CD4-positive, alpha-beta T cell treated with Interleukin-21 for 1 hour (primary cell): Measurements from ENCODE around the gene PLEKHM2.

Experiments
- DNase-seq: peaks from one replicate; pipeline ENCODE4 v3.0.0-alpha.2; 2020

The PLEKHM2 gene

GRCh38 chr1:15702722-15703550, 18.8 kb downstream of the PLEKHM2 start:
- DNase-seq = no peak

DNA sequence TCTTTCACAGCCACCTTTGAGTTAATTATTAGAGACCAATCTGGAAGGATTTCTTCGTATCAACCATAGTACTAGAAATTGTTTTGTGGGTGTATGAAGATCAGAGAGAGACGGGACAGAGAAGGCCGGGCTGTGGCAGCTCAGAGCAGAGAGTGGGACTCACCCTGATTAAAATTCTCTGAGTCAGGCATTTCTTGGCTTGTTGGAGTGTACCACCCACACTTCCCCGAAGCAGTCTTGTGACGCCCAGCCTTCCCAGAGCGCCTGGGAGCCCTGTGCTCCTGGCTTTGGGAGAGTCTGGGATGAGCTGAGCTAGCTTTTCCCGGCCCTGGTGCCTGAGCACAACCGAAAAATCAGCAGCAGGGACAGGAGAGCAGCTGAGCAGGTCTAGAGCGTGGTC, 19.4 kb downstream of the PLEKHM2 start:
- no peak for DNase-seq

GRCh38 chr1:15704526-15705183, 20.5 kb downstream of the PLEKHM2 start:
- no peak for DNase-seq

DNA sequence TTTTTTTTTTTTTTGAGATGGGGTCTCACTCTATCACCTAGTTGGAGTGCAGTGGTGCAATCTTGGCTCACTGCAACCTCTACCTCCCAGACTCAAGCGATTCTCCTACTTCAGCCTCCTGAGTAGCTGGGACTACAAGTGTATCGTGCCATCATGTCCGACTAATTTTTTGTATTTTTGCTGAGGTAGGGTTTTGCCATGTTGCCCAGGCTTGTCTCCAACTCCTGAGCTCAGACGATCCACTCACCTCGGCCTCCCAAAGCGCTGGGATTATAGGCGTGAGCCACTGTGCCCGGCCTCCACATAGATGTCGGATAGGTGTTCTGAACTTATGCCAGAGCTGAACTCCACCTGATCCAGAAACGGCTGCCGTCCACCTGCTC, 21.1 kb downstream of the PLEKHM2 start:
- DNase-seq = no peak

- DNase-seq = no peak
Measured at GRCh38 chr1:15706751-15707150, 22.6 kb downstream of the PLEKHM2 start.

- no peak for DNase-seq
Measured at GRCh38 chr1:15707239-15707925, 23.3 kb downstream of the PLEKHM2 start.

DNA sequence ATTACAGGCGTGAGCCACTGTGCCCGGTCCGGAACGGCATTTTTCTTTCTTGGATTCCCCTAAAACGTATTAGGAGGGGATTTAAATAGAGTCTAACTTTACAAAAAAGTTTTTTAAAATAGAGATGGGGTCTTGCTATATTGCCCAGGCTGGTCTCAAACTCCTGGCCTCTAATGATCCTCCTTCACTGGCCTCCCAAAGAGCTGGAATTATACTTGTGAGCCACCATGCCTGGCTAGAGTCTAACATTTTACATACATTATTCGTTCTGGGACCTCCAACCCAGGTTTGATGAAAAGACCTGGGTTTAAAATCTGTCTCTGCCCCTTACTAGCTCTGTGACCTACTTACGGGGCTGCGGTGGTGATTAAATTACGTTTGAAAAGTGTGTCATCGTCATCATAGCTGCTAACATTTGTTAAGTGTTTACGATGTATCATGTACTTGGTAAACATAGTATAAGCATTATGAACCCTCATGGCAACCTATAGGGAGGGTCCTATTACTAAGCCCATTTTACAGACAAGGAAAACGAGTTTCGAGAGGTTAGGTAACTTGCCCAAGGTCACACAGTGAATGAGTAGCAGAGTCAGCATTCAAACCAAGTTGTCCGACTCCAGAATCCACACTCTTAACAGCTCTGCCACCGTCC, 24.5 kb downstream of the PLEKHM2 start:
- DNase-seq = no peak

DNA sequence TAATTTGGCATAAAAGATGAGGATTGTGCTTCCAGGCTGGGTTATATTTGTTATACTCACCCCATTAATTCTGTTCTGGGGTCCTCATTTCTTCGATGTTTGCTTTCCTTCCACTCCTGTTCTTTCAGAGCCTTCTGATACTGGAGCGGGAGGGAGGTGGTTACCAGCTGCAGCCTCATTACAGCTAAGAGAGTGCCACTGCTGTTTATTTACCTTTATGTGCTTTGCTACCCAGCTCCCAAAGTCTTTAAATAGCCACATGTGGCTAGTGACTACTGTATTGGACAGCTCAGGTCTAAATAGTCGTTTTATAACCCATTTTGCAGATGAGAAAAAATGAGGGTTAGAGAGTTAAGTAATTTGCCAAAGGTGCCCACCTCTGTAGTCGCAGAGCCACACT, 25.1 kb downstream of the PLEKHM2 start:
- no peak for DNase-seq

- no peak for DNase-seq
Measured at GRCh38 chr1:15712168-15712567, 28.0 kb downstream of the PLEKHM2 start.

DNA sequence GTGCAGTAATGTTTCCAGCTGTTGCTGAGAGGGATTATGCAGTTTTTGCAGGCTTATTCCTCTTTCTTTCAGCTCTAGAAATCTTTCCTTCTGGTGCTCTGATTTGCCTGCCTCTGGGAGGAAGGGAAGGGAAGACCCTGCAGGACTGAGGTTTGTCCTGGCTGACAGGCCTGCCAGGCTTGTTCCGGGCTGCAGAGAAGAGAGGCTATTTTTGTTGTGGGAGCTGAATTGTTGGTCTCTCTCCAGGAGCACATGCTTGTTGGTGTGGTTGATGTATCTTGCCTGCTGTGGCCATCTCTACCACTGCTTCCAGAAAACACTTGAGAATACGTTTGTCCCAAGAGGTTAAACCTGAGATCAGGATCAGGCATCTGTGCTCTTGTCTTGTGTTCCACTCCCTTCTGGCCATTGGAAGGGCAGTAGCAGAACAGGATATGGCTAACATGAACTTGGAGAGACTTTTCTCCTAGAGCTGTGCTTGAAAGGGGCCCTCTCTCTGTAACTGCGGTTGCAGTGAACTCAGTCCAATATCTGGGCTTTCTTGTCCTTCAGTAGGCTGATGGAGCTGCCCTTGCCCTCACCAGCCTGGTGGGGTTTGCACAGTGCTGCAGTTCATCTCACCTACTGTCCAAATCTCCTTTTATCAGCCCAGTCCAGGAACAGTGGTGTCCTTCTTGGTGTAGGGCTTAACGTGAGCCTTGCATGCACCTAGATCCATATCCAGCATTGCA, 30.5 kb downstream of the PLEKHM2 start:
- DNase-seq = no peak

- DNase-seq = no peak
Measured at GRCh38 chr1:15717418-15718125, 33.5 kb downstream of the PLEKHM2 start.

DNA sequence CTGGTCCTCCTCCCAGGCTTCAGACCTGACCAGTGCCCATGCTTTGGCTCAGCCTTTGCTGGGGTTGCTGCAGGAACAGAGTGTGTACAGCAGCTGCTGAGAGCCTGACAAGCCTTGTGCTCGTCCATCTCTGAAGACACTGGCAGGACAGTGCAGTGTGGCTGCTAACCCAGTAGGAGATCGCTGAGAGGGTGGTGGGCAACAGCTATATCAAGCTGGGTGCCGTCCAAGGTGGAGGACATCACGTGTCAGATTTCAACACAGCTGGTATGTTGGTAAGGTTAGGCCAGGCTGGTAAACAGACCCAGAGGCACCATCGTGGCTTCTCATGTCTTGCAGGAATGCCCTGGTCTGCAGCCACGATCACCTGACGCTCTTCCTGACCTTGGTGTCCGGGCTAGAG, 34.1 kb downstream of the PLEKHM2 start:
- no peak for DNase-seq

- DNase-seq = no peak
Measured at GRCh38 chr1:15719381-15720120, 35.4 kb downstream of the PLEKHM2 start.

DNA sequence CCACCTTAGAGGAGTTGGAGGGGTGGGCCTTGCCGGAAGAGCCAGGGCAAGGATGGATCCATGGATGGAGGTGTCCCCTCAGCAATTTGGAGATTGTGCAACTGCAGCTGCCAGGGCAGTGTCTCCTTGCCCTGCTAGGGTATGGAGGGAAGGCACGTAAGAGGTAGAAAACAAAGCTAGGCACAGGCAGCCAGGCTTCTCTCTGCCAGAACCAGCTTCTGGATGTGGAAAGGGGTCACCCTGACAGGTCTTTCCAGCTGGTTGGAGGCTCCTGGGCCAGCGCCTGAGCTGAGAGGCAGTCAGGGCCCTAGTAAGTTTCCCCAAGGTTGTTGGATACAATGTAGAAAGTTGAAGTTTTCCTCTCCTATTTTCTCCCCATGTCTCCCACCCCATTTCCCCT, 36.7 kb downstream of the PLEKHM2 start:
- DNase-seq = no peak

DNA sequence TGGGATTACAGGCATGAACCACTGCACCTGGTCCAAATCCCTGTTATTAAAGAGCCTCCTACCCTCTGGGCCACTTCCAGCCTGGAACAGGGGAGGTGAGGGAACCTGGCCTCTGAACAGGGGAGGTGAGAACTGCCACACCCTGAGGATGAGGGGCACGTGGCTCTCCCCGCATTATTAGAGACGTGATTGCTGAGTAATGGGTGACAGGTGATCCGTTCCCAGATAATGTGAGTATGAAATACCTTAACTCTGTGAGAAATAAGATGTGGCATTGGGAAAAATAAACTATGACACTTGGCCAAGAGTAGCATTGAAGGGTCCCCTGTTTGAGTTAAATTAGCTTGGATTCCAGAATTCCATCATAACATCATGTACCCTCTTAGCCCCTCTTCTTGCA, 38.3 kb downstream of the PLEKHM2 start:
- no peak for DNase-seq

GRCh38 chr1:15722836-15723532, 38.9 kb downstream of the PLEKHM2 start:
- no peak for DNase-seq

GRCh38 chr1:15723631-15724246, 39.6 kb downstream of the PLEKHM2 start:
- DNase-seq = no peak

DNA sequence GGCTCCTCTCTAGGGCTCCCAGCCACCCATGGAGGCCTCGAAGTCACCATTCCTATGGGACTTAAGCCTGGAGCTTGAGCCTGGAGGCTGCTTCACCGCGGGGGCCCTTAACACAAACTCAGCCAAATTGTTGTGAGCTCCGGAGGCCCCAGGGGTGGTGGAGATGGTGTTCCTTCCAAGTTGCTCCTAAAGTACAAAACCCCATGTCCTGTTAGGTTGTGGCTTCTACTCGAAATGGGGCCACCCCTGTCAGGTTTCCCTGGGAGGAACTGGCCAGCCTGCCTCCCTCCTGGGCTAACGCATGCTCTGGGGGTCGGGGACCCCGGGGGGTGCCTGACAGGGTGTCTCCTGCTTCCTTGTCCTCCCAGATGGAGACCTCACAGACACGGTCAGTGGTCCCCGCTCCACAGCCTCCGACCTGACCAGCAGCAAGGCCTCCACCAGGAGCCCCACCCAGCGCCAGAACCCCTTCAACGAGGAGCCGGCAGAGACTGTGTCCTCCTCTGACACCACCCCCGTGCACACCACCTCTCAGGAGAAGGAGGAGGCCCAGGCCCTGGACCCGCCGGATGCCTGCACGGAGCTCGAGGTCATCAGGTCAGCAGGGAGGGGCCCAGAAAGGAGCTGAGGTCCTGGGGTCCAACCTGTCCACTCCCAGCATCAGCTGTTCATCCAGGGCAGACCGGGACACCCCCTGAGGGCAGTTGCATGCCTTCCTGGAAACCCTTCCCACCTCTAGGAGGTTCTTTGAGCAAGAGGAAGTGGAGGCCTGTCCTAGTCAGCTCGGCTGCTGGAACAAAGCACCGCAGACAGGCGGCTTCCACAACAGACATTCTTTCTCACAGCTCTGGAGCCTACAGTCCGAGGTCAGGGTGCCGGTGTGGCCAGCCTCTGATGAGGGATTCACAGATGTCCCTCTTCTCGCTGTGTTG, 41.1 kb downstream of the PLEKHM2 start:
- DNase-seq = no peak

GRCh38 chr1:15726508-15726907, 42.4 kb downstream of the PLEKHM2 start:
- no peak for DNase-seq
